Gastrocnemius medialis (tissue), 4 donors: ENCODE data around the gene STXBP2.

Experiments used
- CTCF ChIP-seq, 5 experiments: fragments of 450-650 bp in 3 of 5; fragments of 200-600 bp in 2 of 5; sonication (generic) in 2 of 5; IDR thresholded peaks in 4 of 5; conservative IDR thresholded peaks in 1 of 5; 1 replicate in 4 of 5; 2 replicates in 1 of 5; pipeline ENCODE4 v1.5.1; 2016 to 2019; ENCODE audit warnings: antibody characterized with exemption in 5 of 5, mild to moderate bottlenecking in 3 of 5, moderate library complexity in 3 of 5
- POLR2A ChIP-seq, 2 donors: fragments of 450-650 bp; IDR thresholded peaks; one replicate each; pipeline ENCODE4 v1.6.1; 2017; ENCODE audit warnings: antibody characterized with exemption in 2 of 2, mild to moderate bottlenecking in 2 of 2, moderate library complexity in 2 of 2

DNA sequence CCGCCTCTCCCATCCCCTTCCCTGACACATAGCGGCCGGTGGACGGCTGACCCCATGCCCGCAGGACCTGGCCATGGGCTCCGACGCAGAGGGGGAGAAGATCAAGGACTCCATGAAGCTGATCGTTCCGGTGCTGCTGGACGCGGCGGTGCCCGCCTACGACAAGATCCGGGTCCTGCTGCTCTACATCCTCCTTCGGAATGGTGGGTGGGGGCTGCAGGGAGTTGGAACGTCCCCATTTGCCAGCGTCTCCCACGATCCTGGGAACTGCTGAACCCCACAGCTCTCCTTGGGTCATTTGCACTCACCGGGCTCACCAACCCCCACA, 7.6 kb downstream of the STXBP2 start:
- no peak for TF ChIP-seq CTCF (IDR thresholded peaks at IDR 0.05 in 4 of 5, conservative IDR thresholded peaks at IDR 0.05 in 1 of 5)
- TF ChIP-seq POLR2A (IDR thresholded peaks at IDR 0.05), result no peak
